Activated effector memory CD4-positive, alpha-beta T cell treated with Interleukin-2 at 50 U/mL for 16 hours (primary cell): ENCODE results near the gene ZNF681.
"Not testable (repeated sequence)": the region's sequence is repeated elsewhere in the genome, so short reads cannot be mapped to it uniquely, and the experiment has no call there.

Experiments
- DNase-seq: peaks from one replicate; pipeline ENCODE4 v3.0.0-alpha.2; 2020

ZNF681 gene

DNA sequence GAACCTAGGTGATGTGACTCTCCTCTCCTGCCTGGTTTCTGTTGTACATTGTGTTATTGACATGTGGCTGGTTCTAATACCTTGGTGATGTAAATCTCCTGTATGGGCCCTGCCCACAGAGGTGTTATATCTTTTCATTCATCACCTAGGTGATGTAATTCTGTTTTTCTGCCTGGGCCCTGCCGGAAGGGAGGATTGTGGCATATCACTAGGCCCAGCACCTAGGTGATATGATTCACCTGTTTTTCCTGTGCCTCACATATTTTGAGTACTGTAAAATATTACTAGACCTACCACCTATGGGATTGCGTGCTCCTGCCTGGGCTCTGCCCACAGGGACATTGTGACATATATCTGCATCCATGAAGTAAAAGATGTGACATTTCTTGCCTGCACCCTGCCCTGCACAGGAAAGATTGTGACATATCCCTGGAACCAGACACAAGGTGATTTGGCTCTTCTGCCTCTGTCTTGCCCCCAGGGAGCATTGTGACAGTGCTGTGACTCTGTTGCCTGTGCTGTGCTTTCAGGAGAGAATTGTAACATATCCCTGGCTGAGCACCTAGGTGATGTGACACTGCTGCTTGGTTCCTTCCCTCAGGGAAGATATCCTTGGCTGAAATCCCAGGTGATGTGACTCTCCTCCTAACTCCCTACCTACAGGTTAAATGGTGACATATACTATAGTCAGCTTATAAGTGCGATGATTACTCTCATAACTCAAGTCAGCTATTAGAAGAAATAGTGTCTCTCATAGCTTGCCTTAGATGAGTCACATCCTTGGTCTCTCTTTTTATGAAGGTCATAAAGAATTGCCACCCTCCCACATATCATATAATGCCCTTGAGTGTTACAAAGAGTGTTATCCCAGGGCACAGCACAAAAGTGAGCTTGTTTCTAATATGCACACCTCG is 13.3 kb upstream of the ZNF681 start:
- DNase-seq, result no peak

DNA sequence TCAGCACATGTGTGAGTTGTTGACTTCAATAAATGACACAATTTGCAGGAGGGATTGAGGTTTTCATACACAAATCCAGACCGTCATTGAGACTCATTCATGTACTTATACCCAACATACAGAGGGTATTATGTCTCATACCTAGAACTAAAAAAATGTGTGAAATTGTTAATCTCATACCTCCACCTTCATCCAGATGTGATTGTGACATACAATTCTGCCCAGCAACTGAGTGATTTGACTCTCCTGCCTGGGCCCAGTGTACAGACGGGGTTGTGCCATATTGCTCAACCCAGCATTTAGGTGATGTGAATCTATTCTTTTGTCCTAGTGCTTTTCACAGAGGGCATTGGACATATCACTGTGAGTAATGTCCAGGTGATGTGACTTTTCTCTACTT is 12.6 kb upstream of the ZNF681 start:
- DNase-seq, result no peak

DNA sequence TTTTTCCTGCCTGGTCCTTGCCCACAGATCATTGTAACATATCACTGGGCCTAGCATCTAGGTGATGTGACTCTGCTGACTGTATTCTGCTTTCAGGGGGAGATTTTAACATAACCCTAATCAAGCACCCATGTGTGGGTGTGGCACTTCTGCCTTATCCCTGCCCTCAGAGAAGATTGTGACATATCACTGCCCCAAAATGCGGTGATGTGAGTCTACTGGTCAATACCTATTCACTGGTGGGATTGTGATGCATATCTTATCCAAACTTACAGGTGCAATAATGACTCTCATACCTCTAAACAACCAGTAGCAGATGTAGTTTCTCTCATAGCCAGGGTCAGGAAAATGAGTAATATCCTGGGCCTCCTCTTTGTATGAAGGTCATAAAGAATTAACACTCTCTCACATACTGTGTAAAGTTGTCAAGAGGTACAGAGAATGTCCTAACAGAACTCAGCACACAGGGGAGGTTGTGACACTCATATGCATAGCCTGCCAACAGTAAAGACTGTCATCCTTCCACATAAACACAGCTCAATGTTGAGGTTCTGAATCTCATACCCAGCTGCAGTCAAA is 12.1 kb upstream of the ZNF681 start:
- no peak for DNase-seq

DNA sequence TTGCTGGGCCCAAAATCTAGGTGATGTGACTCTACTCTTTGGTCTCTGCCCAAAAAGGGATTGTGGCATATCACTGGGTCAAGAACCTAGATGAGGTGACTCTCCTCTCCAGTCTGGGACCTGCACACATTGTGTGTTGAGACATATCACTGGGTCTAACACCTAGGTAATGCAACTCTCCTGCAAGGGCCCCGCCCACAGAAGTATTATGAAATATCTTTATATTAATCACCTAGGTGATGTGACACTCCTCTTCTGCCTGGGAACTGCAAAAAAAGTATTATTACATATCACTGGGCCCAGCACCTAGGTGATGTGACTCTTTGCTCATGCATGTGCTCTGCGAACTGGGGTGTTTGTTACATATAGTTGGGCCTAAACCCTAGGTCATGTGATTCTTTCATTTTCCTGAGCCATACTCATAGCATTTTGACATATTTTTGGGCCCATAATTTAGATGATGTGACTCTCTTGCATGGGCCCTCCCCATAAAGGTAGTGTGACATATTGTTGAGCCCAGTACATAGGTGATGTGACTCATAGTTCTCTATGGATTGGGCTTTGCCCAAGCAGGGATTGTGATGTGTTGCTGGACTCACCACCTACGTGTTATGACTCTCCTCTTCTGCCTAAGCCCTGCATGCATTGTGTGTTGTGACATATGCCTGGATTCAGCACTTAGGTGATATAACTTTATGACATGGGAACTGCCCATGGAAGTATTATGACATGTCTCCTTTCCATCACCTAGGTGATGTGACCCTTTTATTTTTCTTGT is 11.2 kb upstream of the ZNF681 start:
- DNase-seq, result no peak

DNA sequence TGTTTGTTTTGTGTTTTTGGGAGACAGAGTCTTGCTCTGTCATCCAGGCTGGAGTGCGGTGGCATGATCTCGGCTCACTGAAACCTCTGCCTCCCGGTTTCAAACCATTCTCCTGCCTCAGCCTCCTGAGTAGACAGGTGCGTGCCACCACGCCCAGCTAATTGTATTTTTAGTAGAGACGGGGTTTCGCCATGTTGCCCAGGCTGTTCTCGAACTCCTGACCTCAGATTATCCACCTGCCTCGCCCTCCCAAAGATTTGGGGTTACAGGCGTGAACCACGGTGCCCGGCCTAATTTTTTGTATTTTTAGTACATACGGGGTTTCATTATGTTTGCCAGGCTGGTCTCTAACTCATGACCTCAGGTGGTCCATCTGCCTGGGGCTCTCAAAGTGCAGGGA is 8.3 kb upstream of the ZNF681 start:
- DNase-seq, result no peak

DNA sequence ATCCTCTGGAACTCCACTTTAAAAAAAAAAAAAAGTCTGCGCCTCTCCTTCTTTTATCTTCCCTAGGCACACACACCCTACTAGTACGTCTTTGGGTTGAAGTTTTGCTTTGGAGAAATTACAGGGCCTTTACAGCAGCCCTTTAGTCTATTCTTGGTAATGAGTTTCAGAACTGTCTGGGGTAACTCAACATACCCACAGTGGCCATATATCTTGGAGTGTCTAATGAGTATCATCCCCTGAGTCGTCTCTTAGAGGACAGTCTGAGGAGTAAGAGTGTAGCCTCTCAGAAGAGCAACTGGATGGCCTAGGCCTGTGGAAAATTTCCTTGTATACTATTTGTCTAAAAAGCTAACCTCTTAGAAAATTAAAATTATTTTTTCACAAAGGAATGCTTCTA is 6.1 kb upstream of the ZNF681 start:
- no peak for DNase-seq

DNA sequence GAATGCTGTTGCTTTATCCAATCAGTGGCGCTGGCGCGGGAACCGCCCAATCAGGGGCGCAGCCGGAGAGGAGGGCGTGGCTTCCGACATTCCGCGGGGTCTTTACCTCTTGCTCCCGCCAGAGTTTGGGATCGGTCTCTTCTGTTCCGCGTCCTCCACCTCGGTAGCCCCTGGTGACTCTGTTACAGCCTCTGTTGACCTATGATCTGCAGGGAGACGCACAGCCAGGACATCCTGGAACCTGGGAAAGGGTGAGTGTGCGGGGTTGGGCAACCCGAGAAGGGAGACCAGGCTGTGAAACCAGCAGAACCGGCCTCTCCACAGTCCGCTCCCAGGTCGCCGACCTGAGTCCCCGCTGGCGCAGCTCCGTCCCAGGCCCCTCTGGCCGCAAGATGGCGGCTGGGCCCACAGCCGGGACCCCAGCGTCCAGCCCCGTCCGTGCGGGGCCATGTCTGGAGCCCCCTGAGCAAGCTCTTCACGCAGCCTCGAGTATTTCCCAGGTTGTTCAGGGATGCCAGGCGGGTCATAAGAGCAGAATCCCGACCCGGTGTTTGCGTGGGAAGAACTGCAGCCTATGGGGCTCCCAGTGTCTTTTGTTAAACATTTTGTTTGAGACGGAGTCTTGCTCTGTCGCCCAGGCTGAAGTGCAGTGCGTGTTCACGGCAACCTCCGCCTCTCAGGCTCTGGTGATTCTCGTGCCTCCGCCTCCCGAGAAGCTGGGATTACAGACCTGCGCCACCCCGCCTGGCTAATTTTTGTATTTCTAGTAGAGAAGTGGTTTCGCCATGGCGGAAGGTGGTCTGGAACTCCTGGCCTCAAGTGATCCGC is 4.4 kb upstream of the ZNF681 start:
- peak; percentile 76 for DNase-seq

DNA sequence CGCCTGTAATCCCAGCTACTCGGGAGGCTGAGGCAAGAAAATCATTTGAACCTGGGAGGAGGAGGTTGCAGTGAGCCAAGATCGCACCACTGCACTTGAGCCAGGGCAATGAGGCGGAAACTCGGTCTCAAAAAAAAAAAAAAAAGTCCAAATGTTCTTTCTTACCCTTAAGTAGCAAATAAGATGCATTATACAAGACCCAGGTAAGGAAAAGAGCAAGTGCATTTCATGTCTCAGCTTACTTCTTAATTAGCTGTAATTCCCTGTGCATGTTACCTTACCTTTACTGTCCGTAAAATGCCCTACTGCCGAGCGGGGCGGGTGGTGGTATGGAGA is 3.8 kb upstream of the ZNF681 start:
- no peak for DNase-seq

DNA sequence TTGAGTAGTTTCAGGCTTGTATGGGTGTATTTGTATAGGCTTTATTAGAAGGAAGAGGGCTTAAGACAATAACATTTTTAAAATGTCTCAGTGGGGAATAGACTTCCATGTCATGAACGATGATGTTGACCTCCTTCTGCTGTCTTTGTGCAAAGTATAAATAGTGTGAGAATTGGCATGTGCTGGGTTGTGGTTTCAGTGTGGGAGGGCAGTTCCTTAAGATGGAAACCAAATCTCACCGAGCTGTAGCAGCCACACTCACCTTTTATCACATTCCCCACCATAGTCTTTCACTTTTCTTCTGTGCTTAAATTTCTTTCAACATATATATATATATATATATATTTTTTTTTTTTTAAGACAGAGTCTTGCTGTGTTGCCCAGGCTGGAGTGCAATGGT is 1.6 kb upstream of the ZNF681 start:
- not testable (repeated sequence) for DNase-seq

DNA sequence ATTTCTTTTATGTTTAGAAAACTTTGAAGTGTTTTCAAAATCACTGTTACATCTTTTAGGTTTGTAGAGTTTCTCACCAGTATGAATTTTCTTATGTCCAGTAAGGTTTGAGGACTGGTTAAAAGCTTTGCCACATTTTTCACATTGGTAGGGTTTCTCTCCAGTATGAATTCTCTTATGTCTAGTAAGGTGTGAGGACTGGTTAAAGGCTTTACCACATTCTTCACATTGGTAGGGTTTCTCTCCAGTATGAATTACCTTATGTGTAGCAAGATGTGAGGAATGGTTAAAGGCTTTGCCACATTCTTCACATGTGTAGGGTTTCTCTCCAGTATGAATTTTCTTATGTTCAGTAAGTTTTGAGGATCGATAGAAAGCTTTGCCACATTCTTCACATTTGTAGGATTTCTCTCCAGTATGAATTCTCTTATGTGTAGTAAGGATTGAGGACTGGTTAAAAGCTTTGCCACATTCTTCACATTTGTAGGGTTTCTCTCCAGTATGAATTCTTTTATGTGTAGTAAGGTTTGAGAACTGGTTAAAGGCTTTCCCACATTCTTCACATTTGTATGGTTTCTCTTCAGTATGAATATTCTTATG is 15.0 kb downstream of the ZNF681 start:
- DNase-seq, result not testable (repeated sequence)

DNA sequence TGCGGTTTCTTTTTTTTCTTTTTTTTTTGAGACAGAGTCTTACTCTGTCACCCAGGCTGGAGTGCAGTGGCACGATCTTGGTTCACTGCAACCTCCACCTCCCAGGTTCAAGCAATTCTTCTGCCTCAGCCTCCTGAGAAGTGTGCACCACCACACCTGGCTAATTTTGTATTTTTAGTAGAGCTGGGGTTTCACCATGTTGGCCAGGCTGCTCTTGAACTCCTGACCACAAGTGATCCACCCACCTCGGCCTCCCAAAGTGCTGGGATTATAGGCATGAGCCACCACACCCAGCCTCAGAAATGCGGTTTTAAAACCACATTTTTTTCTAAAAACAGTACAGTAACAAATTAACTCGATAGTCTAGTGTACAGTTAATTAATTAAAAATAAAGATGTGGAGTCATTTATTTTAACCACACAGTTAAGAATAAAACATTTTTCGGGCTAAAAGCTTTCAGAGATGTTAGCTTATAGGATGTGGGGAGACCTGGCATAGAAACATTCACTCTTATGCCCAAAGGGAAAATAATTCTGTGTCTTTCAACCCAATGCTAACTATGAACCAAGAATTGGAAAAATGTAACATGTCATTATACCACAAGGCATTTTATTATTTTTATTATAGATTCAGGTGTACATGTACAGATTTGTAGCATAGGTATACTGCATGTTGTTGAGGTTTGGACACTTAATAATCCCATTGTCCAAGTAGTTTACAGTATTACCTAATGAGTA is 27.8 kb downstream of the ZNF681 start:
- DNase-seq, result not testable (repeated sequence)

DNA sequence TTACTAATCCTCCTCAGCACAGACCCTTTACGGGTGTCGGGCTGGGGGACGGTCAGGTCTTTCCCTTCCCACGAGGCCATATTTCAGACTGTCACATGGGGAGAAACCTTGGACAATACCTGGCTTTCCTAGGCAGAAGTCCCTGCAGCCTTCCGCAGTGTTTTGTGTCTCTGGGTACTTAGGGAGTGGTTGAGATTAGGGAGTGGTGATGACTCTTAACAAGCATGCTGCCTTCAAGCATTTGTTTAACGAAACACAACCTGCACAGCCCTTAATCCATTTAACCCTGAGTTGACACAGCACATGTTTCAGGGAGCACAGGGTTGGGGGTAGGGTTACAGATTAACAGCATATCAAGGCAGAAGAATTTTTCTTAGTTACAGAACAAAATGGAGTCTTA is 34.5 kb downstream of the ZNF681 start:
- DNase-seq, result not testable (repeated sequence)

DNA sequence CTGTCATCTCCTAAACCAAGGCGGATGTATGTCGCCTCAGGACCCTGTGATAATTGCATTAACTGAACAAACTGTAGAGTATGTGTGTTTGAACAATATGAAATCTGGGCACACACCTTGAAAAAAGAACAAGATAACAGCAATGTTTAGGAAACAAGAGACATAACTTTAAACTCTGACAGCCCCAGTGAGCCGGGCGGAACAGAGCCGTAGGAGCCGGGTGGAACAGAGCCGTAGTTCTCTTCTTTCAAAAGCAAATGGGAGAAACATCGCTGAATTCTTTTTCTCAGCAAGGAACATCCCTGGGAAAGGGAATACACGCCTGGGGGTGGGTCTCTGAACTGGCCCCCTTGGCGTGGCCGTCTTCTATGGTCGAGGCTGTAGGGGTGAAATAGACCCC is 39.9 kb downstream of the ZNF681 start:
- DNase-seq, result no peak

DNA sequence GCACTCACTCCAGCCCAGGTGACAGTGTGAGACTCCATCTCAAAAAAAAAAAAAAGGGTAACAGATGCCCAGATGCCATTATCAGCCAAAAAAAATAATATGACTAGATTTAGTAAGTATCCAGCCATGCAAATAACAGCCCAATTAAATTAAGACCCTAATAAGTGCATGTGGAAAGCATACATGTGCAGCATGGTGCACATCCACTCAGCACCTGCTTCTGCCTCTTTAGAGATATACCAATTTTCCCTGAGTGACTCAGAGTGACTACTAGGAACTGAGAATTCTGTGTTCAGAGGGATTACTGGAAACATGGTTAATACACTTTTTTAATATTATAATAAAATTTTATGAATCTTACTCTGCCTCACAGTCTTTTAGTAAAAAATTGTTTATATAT is 41.9 kb downstream of the ZNF681 start:
- DNase-seq, result no peak

DNA sequence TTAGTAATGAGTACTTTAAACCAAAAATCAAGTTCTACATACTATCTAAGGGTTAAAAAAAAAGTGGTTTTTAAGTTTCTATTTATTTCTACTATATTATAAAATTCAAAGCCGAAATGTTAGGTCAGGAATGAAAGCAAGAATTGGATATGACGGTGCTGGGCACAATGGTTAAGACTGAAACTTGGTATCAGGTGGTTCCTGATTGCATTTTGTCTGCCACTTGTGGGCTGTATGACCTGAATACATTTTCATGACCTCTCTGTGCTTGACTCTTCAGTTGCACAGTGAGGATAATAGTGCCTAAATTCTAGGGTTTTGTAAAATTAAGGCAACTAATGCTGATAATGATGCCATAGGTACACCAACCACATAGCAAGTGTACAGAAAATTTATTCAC is 49.3 kb downstream of the ZNF681 start:
- no peak for DNase-seq

DNA sequence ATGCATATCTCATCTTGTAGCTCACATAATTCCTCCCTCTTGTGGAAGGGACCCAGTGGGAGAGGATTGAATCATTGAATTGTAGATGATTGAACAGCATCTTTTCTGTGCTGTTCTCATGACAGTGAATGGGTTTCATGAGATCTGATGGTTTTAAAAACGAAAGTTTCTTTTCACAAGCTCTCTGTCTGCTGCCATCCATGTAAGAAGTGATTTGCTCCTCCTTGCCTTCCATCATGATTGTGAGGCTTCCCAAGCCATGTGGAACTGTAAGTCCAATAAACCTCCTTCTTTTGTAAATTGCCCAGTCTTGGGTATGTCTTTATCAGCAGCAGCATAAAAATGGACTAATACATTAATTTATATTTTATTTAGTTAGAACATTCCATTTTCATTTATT is 52.0 kb downstream of the ZNF681 start:
- no peak for DNase-seq

DNA sequence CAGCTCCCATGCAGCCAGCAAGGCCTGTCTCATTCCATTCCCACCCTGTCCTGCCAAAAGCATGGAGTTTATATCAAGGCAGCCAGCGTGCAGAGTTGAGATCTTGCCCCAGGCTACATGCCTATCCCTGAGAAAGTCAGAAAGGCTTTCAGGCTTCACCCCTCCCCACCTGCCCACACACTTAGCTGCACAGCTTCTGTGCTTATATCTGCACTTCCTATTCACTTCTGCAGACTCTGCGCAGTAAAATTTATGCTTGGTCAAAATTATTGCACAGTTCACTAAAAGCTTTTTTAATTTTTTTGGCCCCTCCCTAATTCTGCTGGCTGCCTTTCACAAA is 59.2 kb downstream of the ZNF681 start:
- DNase-seq, result no peak

DNA sequence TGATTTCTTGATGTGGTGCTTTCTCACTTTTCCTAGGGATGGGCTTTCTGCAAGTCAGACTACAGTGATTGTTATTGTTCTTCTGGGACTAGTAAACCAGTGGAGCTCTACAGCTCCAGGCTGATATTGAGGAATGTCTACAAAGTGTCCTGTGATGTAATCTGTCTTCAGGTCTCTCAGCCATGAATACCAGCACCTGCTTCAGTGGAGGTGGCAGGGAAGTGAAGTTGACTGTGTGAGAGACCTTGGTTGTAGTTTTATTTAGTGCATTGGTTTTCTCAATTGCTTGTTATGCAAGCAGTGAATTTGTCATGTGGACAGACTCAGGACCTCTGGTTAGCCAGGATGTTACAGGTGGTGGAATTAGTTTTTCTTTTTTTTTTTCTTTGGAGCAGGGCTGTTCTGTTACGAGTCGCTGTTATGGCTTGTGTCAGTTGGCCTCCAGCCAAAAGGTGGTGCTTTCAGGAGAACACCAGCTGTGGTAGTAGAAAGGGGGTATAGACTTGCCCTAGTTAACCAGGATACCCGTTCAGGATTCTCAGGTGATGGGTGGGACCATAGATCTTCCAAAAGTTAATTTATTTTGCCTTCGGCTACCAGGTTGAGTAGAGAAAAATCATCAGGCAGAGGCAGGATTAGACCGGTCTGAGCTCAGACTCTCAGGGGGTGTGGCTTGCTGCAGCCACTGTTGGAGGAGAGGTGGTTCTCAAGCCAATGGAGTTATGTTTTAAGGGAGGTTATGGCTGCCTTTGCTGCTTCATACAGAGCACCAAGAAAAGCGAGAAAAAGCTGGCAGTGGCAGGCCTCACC is 59.8 kb downstream of the ZNF681 start:
- no peak for DNase-seq

DNA sequence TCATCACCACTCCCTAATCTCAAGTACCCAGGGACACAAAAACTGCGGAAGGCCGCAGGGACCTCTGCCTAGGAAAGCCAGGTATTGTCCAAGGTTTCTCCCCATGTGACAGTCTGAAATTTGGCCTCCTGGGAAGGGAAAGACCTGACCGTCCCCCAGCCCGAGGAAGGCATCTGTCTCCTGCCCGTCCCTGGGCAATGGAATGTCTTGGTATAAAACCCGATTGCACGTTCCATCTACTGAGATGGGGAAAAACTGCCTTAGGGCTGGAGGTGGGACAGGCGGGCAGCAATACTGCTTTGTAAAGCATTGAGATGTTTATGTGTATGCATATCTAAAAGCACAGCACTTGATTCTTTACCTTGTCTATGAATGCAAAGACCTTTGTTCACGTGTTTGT is 65.8 kb downstream of the ZNF681 start:
- not testable (repeated sequence) for DNase-seq
